Suppressor macrophage treated with lipopolysaccharide for 4 hours (primary cell): ENCODE results near the gene KANTR.
"Not testable (repeated sequence)": the region's sequence is repeated elsewhere in the genome, so short reads cannot be mapped to it uniquely, and the experiment has no call there.

ENCODE experiments used
- DNase-seq: peaks from one replicate; pipeline ENCODE4 v3.0.0-alpha.2; 2020

Gene KANTR

DNA sequence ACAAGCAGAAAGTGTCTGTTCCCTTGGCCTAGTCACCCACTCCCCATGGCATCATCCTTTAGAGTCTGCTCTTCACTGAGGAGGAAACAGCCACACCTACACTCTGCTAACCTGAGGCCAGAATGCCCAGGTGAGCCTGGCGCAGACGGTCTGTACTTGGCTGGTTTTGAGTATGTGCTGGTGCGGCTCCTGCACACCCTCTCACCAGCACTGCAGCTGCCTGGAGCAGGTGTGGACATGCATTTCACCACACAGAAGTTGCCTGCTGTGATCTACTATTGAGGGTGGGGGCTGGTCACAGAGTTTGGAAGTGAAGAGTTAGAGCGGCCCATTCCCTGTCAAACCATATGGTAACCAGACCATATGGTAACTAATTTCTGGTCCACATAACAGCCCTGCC, 39.5 kb downstream of the KANTR start:
- no peak for DNase-seq

DNA sequence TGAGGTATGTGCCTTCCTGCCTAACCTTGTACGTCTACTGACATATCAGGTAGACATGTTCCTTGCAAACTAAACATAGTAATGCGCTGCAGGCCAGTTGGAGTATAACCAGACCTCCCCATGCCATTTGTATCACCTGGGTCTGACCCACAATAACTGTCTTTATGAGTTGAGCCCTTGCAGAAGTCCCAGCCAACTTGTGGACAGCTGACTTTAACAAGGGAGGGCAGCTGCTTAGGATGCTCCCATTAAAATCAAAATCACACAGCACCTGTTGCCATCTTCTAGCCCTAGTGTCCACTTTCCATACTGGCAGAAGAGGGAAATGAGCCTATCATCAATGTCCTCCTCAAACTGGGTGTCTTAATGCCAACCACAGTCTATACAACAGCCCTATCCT, 41.6 kb downstream of the KANTR start:
- no peak for DNase-seq

DNA sequence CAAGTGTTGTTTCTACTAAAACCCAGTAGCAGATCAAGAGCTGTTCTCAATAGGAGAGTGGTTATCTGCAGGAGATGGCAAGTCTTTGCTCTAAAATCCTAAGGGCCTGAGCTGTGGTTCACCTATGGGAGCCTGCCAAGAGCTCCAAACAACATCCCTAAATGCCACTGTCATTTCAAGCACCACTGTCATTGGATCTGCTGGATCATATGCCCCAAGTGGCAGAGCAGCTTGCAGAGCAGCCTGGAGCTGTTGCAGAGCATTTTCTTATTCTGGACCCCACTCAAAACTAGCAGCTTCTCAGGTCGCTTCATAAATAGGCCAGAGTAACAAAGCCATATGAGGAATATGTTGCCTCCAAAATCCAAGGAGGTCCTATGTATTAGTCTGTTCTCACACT, 59.6 kb downstream of the KANTR start:
- no peak for DNase-seq

DNA sequence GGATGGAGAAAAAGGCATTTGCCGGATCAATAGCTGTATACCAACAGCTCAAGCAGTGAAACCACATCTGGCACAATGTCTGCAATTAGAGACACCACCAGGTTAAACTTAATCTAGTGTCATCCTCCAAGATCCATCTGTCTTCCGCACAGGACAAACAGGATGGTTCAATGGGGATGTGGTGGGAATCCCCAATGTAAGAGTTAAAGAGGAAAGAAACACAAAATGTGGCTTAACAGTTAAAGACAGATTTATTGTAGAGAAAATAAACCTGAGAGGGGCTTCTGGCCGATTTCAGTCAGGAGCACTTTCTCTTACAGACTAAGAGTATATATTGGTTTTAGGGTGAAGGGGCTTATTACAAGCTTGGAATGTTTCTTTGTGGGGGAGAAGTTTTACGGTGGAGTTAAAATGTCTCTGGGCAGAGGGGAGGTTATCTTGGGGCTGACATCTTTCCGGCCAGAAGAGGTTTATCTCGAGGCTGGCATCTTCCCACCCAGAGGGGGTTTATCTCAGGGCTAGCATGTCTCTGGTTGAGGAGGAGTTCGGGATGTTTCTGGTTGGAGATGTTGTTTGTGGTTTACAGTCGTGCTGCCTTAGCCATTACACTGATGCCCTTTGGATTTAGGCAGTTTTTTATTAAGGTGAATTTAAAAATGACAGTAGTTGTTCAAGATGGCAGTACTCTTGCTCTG, 61.7 kb downstream of the KANTR start:
- no peak for DNase-seq

DNA sequence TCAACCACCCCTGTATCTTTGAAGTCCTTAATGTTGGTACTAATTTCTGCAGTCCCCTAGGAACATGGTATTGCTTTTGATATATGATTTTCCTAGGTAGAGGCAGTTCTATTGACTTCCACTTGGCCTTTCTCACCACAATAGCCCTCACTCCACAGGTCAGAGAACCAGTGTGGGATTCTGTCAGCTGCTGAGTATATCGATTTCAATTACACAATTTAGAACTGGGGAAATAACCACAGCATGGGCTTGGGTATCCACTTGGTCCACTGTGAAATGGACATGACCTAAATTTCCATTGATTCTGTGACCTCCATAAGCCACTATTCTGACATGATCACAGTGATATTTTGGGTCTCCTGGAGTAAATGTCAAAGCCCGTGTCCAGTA, 62.3 kb downstream of the KANTR start:
- DNase-seq: no peak

DNA sequence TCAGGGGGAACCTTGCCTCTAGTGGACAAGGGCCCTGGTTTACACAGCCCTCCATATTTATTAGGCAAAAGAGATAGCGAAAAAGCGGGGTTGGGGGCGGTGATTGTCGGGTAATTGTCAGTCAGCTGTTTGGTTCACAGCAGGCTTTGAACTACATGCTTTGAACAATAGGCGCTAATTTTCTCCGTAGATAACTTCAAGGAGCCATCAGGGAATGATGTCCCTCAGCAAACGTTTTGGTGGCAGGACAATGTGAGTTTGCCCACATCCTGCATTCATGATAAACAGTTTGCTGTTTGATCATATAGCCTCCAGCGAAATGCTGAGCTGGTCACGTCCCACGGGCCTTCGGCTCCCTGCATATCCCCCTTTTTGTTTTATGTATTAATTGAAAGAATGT, 65.2 kb downstream of the KANTR start:
- DNase-seq: no peak

DNA sequence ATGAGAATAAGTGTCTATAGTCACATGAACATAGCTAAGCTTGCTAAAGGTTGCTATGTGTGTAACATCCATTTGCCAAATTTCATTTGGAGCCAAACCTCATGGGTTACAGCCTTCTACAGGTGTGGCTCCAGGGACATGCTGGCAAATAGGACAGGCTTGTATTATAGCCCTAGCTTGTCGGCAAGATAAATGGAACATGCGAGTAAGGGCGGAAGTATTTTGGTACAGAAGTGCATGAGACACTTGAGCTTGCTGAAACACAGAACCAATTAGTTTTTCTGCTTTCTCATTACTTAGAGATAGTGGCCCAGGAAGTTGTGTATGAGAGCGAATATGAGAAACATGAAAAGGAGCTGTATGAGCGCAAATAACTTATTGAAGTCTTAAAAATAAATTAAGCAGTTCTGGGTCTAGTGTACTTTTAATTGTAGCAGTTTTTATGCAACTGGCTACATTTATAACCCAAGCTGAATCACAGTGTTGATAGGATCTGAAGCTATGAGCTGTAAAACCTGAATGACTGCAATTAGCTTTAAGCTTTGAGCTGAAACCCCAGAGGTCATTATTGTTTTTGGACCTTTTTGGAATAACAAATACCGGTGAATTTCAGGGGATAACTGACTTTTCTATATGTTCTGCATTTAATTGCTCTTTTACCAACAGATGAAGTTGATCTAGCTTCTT, 66.5 kb downstream of the KANTR start:
- no peak for DNase-seq

DNA sequence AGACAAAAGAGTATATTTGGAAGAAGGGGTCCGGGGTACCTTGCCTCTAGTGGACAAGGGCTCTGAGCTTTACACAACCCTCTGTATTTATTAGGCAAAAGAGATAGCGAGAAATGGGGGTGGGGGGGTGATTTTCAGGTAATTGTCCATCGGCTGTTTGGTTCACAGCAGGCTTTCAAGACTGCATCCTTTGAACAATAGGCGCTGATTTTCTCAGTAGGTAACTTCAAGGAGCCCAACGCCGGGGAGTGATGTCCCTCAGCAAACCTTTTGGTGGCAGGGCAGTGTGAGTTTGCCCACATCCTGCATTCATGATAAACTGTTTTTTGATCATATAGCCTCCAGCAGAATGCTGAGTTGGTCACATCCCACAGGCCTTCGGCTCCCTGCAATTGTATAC, 69.5 kb downstream of the KANTR start:
- no peak for DNase-seq

DNA sequence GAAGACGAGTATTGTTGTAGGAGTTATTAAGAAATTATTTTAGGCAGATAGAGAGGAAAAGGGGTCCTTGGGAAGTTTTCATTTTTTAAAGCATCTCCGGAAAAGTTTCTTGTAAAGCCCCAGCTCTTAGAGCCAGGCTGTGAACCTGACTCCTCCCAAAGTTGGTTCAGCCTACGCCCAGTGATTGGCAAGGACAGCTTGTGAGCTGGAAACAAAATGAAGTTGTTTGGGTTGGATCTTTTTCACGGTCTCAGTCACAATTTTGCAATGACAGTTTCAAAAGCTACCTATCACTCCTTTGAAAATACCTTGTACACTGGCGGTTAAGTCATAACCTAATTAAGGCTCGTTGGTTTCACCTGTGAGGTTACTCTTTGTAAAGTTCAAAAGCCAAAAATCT, 70.6 kb downstream of the KANTR start:
- DNase-seq: not testable (repeated sequence)

DNA sequence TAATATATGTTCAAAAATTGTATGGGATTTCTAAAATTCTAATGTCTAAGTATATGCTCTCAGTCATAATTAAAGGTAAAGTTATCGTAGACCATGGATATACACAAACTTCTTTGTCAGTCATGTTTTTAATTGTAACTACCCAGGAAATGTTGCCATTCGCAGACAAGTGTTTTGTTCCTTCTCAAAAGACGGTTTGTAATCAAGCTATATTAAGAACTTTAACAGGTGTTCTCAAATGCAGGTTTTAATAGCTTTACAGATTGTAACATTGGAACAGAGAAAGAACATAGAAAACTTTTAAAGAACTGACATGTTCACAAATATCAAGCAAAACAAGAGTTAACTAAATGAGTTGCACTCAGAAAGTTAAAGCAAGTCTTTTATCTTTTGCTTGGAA, 72.2 kb downstream of the KANTR start:
- DNase-seq: no peak

DNA sequence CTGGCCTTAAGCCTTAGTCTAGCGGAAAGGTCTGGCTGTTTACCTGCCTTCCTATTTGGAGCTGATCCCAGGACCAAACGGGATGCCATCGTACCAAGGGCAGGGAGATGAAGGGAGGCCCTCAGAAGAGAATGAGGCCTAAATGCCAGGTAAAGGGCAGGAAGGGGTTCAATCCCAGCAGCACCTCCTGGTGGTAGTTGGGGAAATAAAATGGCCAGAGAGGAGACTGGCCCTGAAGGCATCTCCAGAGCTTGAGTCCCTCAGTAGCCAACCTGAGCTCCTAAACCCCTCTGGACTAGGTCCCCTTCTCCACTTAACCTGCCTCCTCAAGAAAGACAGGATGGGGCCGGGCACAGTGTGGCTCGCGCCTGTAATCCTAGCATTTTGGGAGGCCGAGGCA, 77.4 kb downstream of the KANTR start:
- no peak for DNase-seq
